GM10266 (cell line): ENCODE results near the gene OR52I1.

ENCODE experiments used
- DNase-seq: peaks from one replicate; pipeline ENCODE4 v3.0.0; 2012; ENCODE audit errors: extremely low spot score
- TF ChIP-seq, protein P1 (sequence below): IDR thresholded peaks from 2 replicates; pipeline ENCODE4 v1.5.1; 2012; ENCODE audit warnings: mild to moderate bottlenecking, low read depth; ENCODE audit not compliant: control insufficient read depth, insufficient read depth; ENCODE audit errors: missing control alignments

The OR52I1 gene, protein sequence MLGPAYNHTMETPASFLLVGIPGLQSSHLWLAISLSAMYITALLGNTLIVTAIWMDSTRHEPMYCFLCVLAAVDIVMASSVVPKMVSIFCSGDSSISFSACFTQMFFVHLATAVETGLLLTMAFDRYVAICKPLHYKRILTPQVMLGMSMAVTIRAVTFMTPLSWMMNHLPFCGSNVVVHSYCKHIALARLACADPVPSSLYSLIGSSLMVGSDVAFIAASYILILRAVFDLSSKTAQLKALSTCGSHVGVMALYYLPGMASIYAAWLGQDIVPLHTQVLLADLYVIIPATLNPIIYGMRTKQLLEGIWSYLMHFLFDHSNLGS

GRCh38 chr11:4593739-4594138 is at the start of gene OR52I1:
Gene OR52I1 (plus strand): TSS chr11:4594039. CDS start chr11:4594039, 0 bp downstream.
- TF ChIP-seq, protein P1, sequence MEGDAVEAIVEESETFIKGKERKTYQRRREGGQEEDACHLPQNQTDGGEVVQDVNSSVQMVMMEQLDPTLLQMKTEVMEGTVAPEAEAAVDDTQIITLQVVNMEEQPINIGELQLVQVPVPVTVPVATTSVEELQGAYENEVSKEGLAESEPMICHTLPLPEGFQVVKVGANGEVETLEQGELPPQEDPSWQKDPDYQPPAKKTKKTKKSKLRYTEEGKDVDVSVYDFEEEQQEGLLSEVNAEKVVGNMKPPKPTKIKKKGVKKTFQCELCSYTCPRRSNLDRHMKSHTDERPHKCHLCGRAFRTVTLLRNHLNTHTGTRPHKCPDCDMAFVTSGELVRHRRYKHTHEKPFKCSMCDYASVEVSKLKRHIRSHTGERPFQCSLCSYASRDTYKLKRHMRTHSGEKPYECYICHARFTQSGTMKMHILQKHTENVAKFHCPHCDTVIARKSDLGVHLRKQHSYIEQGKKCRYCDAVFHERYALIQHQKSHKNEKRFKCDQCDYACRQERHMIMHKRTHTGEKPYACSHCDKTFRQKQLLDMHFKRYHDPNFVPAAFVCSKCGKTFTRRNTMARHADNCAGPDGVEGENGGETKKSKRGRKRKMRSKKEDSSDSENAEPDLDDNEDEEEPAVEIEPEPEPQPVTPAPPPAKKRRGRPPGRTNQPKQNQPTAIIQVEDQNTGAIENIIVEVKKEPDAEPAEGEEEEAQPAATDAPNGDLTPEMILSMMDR = no peak

DNA sequence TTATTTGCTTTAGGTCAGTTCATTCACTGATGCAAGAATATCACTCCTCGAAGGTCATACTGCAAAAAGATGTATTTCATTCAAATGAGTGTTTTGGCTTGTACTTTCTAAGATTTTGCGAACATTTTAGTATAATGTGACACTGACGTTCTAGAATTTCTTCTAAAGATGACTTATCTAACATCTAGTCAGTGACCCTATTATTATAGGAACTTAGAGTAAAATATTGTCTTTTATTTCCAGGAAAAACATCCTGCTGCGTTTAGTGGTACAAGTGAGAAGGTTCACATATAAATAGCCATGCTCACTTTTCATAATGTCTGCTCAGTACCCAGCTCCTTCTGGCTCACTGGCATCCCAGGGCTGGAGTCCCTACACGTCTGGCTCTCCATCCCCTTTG is 48.9 kb upstream of the OR52I1 start, which contains the start of gene OR52M1:
Gene OR52M1 (plus strand): TSS at position 301 of the 400 bp plus-strand sequence. CDS start 0 bp downstream, at position 301.
- no peak for DNase-seq
- TF ChIP-seq, protein P1 = no peak

More at GRCh38 chr11:4593739-4594138, at the start of gene OR52I1:
- no peak for DNase-seq

- TF ChIP-seq, protein P1 = no peak
- DNase-seq = no peak
These were observed 47.0 kb upstream of the OR52I1 start for GRCh38 chr11:4546878-4547277.

DNA sequence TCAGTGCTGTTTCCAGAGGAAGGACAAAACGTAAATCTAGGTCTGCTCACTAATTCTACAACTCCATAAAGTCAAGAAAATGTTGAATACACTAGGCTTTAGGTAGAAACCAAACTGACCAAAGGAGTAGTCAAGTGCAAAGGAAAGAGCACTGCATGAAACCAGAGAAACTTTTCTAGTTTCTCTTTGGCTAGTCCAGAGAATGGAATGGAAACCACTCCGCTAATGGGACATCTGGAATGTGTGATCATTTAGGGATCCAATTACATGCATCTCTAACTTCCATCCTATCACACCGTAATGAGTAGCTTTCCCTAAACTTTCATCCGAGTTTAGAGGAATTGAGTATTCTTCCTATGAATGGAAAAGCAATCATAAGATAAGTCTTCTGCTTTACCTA is 46.4 kb upstream of the OR52I1 start:
- no peak for DNase-seq
- TF ChIP-seq, protein P1 = no peak

DNA sequence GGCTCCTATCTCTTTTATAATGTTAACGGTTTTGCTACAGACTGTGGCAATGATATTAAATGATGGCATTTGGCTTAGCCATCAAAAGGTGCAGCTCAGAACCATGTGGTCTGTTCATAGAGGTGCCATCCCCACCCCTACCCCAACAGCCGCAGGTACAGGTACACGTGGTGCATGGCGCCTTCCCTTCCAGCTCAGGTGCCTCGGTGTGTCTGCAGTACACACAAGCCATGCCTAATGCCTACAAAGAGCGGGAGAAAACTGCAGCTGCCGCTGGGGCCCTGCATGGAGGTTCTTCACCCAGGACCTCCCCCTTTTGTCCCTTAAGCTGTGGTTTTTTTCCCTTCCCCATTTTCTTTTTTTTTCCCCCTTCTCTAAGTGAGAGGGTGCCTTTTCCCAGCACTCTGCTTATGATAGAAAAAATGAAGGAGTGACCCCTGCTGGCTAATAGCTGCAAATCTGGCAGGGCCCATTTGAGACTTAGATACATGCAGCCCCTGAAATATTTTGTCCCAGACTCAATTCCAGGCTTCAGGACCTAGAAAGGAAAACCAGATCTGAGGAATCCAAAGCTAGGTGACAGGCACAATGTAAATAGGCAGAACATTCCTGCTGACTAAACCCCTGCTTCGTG is 42.4 kb upstream of the OR52I1 start:
- TF ChIP-seq, protein P1 = peak; percentile 27
- no peak for DNase-seq

DNA sequence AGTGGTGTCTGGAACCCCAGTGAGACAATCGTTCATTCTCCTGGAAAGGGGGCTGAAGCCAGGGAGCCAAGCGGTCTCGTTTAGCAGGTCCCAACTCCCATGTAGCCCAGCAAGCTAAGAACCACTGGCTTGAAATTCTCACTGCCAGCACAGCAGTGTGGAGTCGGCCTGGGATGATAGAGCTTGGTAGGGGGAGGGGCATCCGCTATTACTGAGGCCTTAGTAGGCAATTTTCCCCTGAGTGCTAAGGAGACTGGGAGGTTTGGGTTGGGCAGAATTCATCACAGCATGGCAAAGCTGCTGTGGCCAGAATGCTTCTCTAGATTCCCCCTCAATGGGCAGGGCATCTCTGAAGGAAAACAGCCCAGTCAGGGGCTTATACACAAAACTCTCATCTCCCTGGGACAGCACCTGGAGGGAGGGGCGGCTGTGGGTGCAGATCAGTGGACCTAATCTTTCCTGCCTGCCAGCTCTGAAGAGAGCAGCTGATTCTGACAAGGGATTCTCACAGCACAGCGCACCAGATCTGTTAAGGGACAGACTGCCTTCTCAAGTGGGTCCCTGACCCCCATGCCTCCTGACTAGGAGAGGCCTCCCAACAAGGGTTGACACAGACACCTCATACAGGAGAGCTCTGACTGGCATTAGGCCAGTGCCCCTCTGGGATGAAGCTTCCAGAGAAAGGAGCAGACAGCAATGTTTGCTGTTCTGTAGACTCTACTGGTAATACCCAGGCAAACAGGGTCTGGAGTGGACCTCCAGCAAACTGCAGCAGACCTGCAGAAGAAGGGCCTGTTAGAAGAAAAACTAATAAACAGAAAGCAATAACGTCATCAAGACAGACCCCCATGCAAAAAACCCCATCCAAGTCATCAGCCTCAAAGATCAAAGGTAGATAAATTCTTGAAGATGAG is 34.1 kb upstream of the OR52I1 start:
- TF ChIP-seq, protein P1 = no peak
- DNase-seq = no peak
